AG04449 (cell line): ENCODE data around the gene ELAC1.

Source experiments
- CTCF ChIA-PET: fragments of 350-600 bp; formaldehyde crosslinking; extraction: SDS; loops from one replicate; lab custom pipeline; 2021; ENCODE audit warnings: antibody characterized with exemption; lab: Yijun Ruan, JAX
- POLR2A ChIA-PET: fragments of 400-600, 350-600 bp; formaldehyde crosslinking; extraction: SDS; loops from one replicate; lab custom pipeline; 2020; ENCODE audit warnings: antibody characterized with exemption, inconsistent platforms; lab: Yijun Ruan, JAX
- DNase-seq: peaks from one replicate; pipeline ENCODE4 v3.0.0-alpha.2; 2010; ENCODE audit warnings: low read depth, low spot score
- H3K4me3 ChIP-seq: 2 replicates; pipeline ENCODE4 v1.5.1; 2011; ENCODE audit warnings: low read depth, mild to moderate bottlenecking, control low read depth, low read length
- CTCF ChIP-seq: IDR thresholded peaks from one replicate; pipeline ENCODE4 v1.5.1; 2011; ENCODE audit warnings: mild to moderate bottlenecking, moderate library complexity, low read length, control low read depth, inconsistent platforms; ENCODE audit not compliant: insufficient read depth; ENCODE audit errors: missing control alignments

ELAC1 gene

GRCh38 chr18:50981381-50981780 lies 13.5 kb downstream of the ELAC1 start:
- CTCF ChIA-PET: no interaction called here
- no peak overlapping the region for H3K4me3 ChIP-seq
- POLR2A ChIA-PET: no interaction called here
- DNase-seq: no peak
- no peak for TF ChIP-seq CTCF

DNA sequence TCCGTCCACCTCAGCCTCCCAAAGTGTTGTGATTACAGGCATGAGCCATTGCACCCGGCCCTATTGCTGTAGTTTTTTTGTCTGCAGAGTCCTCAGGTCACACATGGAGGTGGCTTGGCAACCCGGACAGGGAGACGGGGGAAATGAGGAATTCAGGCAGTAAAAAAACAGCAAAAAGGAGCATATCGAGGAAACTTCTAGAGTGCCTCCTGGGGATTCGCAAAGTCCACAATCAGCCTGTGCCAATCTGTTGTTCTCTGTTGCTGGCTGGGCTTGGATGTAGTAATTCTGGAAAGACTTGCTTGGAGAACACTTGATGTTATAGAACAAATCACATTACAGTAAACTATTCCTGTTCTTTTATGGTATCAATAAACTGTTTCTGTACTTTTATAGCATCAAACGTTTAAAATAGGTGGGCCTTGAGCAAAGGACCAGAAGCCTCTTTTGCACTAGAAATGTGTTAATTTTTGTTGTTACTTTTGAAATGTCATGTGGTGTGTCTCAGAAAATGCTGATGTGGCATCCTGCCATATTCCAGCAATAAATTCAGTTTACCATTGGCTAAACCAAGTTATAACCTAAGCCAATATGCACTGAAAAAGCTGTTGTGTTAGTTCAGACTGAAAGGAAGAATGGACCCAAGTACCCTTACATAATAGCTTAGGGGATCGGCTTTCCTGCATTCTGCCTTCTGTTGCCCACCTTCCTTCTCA lies 14.4 kb downstream of the ELAC1 start:
- POLR2A ChIA-PET: no interaction called here
- TF ChIP-seq CTCF: no peak
- CTCF ChIA-PET: no interaction called here

DNA sequence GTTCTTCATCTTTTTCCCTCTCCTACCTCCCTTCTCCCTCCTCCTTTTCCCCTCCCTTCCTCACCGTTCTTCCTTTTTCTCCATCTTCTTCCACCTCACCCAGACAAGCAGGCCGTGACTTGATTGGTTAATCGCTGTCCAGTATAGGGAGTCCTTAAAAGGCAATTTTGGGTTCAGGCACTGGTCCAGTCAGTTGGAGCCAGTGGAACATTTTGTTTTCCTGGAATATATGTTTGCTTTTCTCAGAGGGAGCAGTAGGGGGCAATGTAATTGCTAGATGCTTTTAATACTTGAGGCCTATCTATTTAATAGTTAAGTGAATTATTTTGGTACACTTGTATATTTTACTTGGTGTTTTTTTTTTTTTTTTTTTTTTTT lies 15.0 kb downstream of the ELAC1 start:
- no peak overlapping the region for H3K4me3 ChIP-seq
- no peak for TF ChIP-seq CTCF
- ChIA-PET POLR2A (no interaction called here), CTCF (interaction anchor here (1.7 kb wide), 1 partner anchor 47 kb away, joined by 4 read pairs; the partner anchor contains the start of gene SMAD4)
- DNase-seq: no peak

More for the DNA sequence above, 14.4 kb downstream of the ELAC1 start:
- no peak overlapping the region for H3K4me3 ChIP-seq
- no peak for DNase-seq

DNA sequence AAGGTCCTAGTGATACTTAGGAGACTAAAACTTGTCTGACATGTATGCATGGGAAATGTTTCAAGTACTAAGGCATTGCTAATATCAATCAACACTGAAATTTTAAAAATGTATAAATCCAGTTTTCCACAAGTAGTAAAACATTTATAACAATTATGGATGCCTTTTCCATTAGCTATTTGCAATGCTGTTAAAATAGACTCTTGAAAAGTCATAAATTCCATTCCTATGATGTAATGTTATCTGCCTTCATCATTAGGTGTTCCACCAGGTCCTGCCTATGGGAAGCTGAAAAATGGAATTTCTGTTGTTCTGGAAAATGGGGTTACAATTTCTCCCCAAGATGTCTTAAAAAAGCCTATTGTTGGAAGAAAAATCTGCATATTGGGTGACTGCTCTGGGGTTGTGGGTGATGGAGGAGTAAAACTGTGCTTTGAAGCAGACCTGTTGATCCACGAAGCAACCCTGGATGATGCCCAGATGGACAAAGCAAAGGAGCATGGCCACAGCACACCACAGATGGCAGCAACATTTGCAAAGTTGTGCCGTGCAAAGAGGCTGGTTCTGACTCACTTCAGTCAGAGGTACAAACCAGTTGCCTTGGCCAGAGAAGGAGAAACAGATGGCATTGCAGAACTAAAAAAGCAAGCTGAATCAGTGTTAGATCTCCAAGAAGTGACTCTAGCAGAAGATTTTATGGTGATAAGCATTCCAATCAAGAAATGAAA lies 18.7 kb downstream of the ELAC1 start:
- H3K4me3 ChIP-seq: no peak overlapping the region
- ChIA-PET POLR2A (interaction anchor here (0.6 to 0.7 kb wide), 2 partner anchors 26 to 975 kb away, joined by 3 read pairs; no protein-coding TSS in a partner anchor), CTCF (interaction anchor here (0.9 to 2.4 kb wide), 3 partner anchors 14 to 65 kb away, joined by 3 to 7 read pairs (median 3); partner anchors contain the start of gene ELAC1)
- no peak for TF ChIP-seq CTCF
- DNase-seq: no peak

GRCh38 chr18:50987261-50987660 lies 19.4 kb downstream of the ELAC1 start:
- POLR2A ChIA-PET: interaction anchor here (0.7 kb wide), 1 partner anchor 975 kb away, joined by 3 read pairs; no protein-coding TSS in a partner anchor
- H3K4me3 ChIP-seq: no peak overlapping the region
- no peak for DNase-seq
- CTCF ChIA-PET: interaction anchor here (1.5 to 2.4 kb wide), 3 partner anchors 13 to 167 kb away, joined by 3 to 7 read pairs (median 3); no protein-coding TSS in a partner anchor
- TF ChIP-seq CTCF: no peak

DNA sequence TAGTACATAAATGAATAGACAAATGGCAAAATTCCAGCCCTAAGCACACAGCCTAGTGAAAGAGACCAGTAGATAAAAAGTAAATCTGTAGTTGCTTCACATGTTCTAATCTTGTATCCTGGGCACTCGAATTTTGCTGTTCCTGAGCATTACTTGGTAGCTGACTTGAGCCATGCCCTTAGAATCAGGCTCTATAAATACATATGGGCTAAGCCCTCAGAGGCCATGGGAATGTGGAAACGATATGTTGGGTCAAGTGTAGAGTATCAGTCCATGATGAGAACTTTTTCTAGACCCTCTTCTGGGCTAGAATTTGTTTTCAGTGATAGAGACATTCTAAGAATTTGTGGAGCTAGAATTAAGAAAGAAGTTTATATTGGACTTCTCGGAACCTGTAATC lies 21.9 kb downstream of the ELAC1 start:
- POLR2A ChIA-PET: interaction anchor here (0.7 kb wide), 1 partner anchor 111 kb away, joined by 3 read pairs; the partner anchor contains the start of gene ME2

More for the DNA sequence above, 21.9 kb downstream of the ELAC1 start:
- no peak for TF ChIP-seq CTCF
- CTCF ChIA-PET: no interaction called here
- no peak for DNase-seq
- H3K4me3 ChIP-seq: no peak overlapping the region
